GM19099 (cell line): ENCODE measurements around the gene FBXO42.

Experiments used
- POLR2A ChIP-seq: IDR thresholded peaks from 3 replicates; pipeline ENCODE4 v1.6.1; 2011; ENCODE audit warnings: low read depth; ENCODE audit not compliant: insufficient read length; ENCODE audit errors: extremely low read depth

The FBXO42 gene

DNA sequence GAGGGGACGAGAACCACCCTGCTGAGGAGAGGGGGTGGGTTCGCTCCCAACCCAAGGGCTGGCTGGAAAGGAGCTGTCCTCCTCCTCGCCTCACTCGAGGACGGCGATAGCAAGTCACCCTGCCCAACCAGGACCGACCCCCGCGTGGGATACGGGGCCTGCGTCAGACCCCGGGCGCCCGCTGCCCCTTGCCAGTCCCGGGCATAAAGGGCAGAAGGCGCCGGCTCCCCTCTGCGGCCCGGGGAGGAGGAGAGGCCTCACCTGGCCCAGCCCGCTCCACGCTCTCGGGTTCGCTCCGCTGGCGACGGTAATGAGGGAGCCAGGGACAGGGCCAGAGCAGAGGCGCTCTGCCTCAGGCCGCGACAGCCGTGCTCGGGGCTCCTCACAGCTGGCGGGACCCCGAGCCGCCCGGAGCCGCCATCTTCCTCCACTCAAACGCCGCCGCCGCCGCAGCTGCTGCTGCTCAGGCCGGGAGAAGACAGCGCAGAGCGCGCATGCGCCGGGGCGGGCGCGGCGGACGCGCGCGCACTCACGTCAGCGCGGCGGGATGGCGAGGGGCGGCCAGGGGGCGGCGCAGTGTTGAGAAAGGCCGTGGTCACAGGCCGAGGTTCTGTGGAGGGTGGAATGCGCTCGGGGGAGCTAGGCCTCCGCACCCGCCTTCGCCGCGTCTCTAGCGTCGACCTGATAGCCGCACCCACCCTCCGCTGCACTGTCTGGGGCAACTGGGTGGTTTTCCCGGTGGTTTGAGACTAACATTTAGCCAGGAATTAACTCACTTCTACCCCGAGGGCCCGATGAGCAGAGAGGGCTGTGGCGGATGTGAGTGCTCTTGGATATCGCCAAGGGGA lies at the start of gene FBXO42:
Gene FBXO42, minus strand, starts transcription at position 487 of the 848 bp plus-strand sequence. CDS start 37,062 bp downstream, outside the sequence.
- peak; percentile 92 for TF ChIP-seq POLR2A

DNA sequence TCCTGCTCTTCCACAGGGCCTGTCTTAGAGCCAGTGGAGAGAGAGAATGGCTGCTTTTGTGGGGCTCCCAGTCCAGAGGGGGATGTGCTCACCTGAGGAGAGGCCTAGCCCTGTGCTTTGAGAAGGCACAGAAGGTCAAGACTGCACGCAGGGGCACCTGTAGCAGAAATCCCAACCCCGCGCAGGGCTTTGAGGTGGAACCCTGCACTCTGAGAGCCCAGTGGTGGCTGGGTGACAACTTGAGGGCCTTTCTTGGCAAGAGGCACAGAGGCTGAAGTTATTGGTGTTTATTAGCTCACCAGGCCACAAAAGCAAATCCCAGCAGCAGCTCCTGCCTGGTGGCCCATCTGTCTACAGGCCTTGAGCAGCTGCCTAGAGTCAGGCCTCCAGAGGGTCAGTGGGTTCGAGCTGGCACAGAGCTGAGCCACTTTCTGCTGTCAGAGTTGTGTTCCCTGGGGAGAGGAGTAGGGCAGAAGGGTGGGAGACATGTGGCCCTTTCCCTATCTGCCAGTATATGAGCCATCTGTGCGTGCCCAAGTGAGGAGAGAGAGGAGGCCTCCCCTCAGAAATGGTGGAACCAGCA lies 46.2 kb upstream of the FBXO42 start:
- TF ChIP-seq POLR2A = no peak

DNA sequence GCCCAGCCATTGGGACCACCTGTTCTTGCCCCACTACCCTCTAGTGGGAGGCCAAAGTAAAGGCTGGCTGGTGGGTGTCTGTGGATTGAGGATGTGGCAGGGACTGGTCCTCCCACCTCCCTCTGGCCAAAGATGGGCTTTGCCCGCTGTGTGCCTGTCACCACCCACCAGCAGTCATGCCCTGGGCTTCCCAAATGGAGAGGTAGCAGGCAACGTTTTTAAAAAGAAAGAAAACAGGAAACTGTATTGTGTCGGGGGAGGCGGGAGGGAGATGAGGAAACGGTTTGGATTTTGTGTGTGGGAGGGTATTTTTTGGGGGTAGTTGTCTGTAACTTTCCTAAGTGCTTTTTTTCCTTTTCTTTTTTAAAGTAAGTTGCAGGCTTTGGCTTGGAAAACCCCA lies 44.8 kb upstream of the FBXO42 start:
- no peak for TF ChIP-seq POLR2A

DNA sequence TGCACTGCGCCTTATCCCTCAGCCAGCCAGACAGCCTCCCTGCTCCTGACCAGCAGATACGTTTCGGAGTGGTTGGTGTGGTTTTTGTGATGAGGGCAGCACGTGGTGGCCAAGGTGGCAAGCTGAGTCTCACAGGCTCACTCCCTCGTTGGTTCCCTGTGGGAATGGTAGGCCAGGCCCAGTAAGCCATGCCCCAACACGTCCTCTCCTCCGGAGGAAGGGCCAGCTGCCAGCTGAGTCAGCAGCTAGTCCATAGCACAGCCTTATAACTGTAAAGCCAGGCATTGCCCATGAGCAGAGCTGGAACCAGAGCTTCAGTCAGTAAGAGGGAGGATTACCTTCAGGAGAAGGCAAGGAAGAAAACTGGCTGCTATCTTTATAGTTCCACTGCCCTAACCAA lies 44.3 kb upstream of the FBXO42 start:
- TF ChIP-seq POLR2A = no peak

DNA sequence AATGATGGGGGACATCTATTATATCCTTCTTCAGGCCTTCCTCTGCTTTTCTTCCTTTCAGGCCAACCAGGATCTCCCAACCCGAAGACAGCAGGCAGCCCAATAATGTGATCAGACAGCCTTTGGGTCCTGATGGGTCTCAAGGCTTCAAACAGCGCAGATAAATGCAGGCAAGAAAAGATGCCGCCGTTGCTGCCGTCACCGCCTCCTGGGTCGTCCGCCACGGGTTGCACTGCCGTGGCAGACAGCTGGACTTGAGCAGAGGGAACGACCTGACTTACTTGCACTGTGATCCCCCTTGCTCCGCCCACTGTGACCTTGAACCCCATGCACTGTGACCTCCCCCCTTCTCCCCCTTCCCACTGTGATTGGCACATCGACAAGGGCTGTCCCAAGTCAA lies 42.7 kb upstream of the FBXO42 start:
- TF ChIP-seq POLR2A = no peak

DNA sequence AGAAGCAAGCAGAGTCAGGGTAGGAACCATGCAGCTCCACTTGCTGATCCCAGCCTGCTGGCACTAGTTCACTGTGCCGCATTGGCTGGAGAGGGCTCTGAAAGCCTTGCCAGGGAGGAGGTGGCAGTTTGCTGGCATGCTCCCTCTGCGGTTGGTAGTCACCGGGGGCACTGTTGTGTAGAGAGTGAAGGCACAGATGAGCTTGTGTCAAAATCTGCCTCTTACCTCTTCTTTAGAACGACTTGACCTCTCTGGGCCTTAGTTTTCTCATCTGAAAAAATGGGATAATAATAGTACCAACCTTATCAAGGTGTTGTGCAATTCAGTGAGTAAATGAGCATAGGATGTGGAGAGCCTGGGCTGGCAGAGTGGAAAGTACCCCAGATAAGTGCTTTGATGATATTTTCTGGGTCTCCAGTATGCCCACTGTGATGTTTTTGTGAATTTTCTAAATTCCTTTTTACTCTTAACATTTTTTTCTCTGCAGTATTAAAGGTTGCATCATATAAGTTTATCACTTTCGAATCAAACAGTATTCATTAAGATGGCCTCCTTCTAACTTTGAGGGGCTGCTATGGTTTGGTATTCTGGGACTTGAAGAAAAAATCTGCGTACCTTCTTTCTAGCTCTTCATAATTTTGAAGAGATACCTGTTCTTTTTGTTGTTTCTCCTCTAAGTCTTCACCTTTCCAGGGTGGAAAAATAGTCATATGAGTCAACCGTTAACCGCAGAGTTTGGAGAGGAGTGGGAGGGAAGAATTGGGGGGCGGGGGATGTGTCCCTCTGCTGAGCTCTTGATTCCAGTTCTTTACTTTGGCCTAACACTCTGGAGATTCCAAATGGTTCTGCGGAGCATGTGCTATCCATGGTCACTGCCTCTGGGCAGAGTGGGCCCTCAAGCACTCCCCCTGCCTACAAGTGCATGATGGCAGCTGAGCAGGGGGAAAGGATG lies 41.6 kb upstream of the FBXO42 start:
- TF ChIP-seq POLR2A = no peak

DNA sequence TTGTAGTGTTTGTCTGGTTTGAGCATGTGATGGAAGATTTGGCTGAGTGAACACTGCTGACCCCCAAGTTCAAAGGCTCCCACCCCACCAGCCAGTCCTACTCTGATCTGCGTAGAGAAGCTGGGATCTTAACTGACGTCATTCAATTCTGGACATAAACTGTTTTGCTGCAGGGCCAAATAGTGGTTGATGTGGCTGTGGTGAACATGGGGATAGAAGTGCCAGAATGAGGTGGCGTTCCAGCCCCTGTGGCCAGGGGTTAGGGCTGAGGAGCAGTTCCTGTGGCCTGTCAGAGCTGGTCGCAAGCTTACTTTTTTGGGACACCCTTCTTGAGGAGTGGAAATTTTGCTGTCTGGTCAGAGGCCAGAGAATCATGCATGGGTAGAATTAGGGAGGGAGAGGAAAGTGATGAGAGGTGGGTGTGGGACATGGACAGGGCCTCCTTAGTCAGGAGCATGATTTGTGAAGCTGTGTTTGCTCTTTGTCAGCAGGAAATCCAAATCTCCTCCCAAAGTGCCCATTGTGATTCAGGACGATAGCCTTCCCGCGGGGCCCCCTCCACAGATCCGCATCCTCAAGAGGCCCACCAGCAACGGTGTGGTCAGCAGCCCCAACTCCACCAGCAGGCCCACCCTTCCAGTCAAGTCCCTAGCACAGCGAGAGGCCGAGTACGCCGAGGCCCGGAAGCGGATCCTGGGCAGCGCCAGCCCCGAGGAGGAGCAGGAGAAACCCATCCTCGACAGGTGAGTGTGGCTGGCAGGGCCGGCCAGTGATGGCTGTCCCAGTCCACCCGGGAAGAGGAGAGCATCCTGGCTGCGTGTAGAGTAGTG lies 40.7 kb upstream of the FBXO42 start:
- no peak for TF ChIP-seq POLR2A

DNA sequence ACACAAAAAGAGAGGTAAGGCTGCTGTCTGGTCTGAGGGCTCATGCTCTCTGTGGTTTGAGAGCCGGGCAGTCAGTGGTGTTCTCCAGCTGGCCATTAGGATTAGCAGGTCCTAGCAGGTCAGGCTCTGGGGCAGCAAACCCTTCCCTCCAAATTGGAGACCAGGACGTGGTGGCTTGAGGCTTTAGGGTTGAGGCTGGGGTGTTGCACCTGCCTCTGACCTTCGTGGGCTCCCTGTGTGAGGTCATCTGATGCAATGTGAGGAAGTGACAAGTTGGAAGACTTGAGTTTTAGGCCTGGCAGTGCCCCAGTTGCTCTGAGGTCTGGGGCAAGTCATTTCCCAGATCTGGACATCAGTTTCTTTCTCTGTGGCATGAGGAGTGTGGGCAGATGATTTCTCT lies 39.1 kb upstream of the FBXO42 start:
- no peak for TF ChIP-seq POLR2A

DNA sequence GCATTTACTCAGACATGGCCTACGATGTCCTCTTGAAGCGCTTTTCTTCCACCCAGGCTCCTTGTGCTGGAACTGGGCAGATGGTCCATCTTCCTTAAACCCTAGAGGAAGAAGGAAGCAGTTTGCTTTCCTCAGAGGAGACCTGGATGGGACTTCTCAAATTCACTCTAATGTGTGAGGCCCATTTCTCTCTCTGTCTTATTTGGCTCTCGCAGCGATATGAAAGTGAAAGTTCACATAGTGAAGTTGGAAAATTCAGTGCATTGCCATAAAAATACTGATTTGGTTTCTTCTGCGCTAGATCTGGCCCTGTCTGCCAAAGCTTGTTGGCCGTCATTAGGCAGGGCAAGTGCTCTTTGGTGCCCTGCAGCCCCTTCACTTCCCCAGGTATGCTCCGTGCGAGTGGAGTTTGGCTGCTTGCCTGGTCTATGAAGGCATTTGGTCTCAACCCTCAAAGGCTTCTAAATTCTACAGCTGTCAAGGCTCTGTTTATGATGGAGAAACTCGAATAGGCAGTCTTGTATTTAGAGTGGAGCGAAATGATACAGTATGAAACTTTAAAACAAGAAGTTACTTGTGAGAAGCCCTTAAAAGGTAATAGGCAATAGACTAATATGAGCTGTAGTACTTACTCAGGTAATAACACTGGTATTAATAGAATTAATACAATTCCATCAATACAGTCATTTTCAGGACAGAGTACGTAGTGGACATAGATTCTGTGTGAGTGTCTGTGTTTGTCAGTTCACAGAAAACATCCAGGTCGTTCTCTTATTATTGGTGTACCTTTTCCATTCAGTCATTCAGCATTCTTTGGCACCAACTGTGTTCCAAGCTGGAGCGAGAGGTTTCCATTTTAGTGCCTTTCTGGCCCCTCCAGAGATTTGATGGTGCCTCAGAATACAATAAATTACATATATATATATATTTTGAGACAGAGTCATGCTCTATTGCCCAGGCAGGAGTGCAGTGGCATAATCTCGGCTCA lies 35.2 kb upstream of the FBXO42 start:
- no peak for TF ChIP-seq POLR2A

DNA sequence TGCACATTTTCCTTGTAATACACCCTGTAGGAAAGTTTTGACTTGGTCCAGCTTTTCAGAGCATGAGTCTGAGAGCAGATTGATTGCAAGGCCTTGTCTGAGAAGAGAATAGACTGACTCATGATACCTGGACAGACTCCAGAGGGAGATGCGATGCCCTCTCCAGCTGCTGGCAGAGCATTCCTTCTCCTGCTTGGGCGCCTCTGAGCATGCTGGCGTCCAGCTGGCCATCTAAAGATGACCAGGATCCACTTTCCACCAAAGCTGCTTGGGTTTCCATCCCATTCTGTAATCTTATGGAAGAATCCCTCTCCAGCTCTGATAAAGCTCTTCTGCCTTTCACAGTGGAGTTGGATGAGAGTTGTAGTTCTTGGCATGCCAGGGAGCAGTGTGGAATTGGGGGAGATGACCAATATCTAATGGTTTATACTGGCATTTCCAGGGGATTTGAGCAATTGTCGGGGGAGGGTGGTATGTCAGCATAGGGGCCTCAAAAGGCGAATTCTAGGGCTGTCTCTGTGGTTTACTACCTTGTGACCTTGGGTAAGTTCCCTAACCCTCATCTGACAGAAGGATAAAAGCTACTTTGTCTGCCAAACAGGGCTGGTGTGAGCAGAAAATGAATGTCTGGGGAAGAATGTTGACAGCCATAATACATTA lies 34.3 kb upstream of the FBXO42 start:
- no peak for TF ChIP-seq POLR2A

DNA sequence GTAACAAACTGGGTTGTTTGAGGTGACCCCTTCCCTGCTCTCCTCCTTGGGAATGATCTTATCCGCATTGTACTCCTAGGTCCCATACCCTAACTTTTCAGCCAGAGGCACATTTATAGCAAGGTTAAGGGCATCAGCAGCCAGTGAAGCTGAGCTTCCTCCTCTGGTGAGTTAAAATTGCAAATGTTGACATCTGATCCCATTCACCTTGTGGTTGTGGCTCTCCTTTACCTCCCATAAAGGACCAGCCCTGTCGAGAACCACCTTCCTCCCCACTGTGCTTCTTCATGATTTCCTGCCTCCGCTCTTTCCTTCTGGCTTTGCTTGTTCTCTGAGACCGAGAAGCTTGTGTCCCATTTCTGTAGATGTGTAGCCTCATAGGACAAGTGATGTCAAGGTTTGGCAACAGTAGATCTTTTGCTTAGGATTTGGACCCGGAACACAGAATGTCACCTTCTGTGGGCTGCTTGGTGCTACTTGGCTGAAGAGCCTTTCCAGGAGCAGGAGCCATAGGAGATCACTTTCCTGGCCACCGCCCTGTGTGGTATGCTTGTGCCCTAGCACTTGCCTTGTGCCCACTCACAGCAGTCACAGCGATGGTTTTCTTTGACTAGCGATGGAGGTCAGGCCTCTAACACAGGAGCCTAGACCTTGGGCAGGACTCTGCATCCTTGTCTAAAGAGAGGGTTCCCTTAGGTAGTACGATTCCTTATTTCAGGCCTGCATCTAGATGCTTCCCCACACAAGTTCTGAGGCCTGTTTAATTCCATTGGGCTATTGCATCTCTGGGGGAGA lies 33.6 kb upstream of the FBXO42 start:
- TF ChIP-seq POLR2A = no peak

DNA sequence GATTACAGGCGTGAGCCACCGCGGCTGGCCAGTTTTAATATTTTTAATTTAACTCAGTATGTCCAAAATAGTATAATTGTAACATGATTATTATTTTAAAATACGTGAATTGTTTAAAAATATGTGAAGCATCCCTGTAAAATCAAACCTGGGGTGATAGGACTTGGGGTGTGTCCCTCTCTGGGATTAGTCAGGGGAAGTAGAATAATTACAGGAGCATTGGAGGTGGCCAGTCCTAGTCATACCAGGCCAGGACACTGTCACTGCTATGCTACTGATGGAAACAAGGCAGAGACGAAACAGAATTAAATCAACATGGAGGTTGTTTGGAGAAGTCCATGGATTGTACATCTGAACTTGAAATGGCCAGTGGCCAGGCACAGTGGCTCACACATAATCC lies 31.6 kb upstream of the FBXO42 start:
- no peak for TF ChIP-seq POLR2A

DNA sequence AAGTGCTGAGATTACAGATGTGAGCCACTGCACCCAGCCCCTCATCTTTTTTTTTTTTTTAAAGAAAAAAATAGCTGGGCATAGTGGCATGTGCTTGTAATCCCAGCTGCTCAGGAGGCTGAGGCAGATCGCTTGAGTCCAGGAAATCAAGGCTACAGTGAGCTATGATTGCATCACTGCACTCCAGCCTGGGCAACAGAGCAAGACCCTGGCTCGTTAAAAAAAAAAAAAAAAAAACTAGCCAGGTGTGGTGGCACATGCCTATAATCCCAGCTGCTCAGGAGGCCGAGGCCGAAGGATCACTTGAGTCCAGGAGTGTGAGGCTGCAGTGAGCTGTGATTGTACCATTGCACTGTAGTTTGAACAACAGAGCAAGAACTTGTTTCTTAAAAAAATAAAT lies 28.6 kb upstream of the FBXO42 start:
- TF ChIP-seq POLR2A = no peak

DNA sequence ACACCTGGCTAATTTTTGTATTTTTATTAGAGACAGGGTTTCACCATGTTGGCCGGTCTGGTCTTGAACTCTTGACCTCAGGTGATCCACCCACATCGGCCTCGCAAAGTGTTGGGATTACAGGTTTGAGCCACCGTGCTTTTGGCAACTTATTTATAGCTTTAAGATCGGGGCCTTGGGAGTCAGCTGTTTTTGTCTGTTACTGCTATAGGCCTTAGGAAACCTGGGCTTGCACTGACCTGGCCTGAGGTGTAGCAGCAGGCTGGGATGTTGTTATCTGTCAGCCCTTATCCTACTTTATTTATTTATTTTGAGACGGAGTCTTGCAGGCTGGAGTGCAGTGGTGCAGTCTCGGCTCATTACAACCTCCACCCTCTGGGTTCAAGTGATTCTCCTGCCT lies 26.2 kb upstream of the FBXO42 start:
- TF ChIP-seq POLR2A = no peak
